Measurements from ENCODE around the gene PTCD1.

The PTCD1 gene, protein sequence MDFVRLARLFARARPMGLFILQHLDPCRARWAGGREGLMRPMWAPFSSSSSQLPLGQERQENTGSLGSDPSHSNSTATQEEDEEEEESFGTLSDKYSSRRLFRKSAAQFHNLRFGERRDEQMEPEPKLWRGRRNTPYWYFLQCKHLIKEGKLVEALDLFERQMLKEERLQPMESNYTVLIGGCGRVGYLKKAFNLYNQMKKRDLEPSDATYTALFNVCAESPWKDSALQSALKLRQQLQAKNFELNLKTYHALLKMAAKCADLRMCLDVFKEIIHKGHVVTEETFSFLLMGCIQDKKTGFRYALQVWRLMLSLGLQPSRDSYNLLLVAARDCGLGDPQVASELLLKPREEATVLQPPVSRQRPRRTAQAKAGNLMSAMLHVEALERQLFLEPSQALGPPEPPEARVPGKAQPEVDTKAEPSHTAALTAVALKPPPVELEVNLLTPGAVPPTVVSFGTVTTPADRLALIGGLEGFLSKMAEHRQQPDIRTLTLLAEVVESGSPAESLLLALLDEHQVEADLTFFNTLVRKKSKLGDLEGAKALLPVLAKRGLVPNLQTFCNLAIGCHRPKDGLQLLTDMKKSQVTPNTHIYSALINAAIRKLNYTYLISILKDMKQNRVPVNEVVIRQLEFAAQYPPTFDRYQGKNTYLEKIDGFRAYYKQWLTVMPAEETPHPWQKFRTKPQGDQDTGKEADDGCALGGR

DNA sequence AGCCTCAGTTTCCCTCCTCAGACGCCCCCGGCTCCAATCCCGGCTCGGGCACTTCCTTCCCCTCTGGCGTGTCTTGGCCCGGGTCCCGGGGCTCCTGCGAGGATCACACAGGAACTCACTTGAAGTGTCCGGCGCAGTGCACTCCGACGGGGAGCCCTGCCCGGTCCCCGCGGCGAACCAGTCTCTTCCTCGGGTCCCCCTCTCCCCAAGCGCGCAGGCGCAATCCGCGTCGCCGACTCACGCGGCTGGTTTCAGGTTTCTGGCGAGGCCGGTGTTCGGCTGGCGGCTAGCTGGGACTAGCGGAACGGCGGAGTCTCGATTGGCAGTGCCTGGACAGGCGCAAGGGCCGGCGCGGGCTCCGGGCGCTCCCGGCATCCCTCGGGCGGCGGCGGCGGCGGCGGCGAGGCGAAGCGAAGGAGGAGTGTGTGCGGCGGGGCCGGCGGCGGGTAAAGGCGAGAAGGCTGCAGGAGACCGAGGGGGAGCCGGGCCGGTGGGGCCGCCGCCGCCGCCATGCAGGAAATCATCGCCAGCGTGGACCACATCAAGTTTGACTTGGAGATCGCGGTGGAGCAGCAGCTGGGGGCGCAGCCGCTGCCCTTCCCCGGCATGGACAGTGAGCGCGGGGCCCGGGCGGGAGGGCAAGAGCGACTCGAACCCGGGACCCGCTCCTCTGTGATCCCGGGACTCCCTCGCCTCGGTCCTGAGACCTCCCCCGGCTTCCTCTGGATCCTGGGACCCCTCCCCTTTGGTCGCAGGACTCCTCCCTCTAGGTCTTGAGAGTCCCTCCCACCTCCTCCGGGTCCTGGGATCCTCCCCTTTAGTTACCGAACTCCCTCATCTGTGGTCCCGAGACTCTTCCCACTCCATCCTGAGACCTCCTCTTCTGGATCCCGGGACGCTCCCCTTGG lies at the start of gene PTCD1, which contains the start of gene CPSF4:
Gene PTCD1 (minus strand): TSS at position 226 of the 908 bp plus-strand sequence. CDS start 3,556 bp downstream, outside the sequence.
Gene CPSF4 (plus strand): TSS at position 371 of the 908 bp plus-strand sequence. CDS start 140 bp downstream, at position 511.
- peak; percentile 61 to 81 for DNase-seq (ENCODE audit: low read depth in 2 of 2, low spot score in 1 of 2)

DNA sequence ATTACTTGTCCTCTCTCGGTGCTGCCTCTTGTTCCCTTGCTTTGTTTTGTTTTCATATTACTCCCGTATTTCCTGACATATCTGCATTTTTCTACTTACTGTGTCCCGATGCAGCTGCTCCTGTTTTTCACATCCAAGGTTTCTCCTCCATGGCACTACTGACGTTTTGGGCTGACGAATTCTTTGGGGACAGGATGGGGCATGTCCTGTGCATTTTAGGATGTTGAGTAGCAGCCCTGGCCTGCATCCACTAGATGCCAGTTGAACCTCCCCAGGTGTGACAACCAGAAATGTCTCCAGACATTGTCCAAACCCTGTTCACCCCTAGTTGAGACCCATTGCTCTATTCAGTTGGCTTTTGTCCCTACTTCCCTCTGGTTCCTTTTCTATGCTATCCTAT lies 46.5 kb upstream of the PTCD1 start:
- no peak for DNase-seq (ENCODE audit: low read depth in 2 of 2, low spot score in 1 of 2)

DNA sequence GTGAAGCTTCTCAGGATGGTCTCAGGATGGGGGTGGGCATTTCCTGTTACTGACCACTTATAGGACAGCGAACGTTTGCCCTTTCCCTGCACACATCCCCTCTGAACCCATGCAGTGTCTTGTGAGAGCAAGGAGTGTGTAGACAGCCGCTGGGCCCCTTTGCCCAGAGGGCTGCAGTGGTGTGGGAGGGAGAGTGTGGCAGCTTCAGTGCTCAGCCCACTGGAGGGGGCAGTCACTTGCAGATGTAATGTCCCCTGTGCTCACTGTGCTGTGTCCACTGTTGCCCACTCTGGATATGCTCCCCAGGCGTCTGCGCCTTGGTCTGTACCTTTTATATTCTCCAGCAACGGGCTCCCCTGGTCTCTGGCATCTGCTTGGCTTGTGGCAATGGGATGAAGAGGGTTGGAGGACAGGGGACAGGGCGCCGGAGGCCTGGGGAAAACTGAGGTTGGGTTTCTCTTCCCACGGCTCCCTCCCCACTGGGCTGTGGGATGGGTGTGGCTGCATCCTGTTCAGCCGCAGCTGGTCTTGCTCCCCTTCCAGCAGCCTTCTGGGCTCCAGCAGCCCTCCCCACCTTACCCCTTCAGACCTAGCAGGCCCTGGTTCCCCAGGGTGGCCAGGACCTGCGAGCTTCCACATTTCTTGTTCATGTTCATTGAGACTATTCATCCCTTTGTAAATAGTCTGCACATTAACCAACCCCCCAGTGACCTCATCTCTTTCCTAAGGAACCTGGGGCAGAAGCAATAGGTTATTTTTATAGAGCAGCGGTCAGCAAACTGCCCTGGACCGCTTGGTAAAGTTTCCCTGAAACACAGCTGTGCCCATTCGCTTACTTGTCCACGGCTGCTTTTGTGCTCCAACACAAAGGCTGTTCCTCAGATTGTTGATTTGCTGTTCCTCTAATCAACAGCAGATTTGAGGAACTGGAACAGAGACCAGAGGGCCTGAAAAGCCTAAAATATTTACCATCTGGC lies 40.2 kb upstream of the PTCD1 start:
- DNase-seq (ENCODE audit: low read depth in 2 of 2, low spot score in 1 of 2) = no peak

DNA sequence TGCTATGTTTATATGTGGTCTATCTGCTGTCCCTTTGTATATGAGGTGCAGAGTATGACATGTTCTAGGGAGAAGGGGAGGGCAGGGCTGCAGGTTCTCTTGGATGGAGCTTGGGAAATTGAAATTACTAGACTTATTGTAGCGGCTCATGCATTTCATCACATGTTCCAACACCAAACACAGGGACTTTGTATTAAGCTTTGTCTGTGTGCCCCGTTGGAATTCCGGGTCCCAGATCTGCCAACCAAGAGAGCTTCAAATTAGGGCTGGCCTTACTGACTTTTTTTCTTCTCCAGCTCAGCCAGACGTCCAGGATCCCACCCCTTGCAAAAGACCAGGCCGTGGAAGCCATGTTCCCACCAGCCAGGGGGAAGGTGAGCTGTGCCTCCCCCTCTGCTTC lies 37.5 kb upstream of the PTCD1 start:
- DNase-seq (ENCODE audit: low read depth in 2 of 2, low spot score in 1 of 2) = no peak

DNA sequence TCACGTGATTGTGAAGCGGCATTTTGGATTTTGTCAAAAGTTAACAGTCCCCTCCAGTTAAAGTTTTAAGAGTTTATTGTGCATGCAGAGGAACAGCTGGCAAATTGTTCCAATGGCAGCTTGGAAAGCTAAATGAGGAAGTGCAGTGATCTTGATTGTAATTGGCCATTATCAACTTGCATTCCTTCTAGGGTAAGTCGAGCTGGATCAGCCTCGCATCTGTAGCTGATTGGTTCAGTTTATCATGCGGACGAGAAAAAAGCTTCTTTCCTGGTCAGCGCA lies 34.7 kb upstream of the PTCD1 start:
- DNase-seq (ENCODE audit: low read depth in 2 of 2, low spot score in 1 of 2) = no peak

DNA sequence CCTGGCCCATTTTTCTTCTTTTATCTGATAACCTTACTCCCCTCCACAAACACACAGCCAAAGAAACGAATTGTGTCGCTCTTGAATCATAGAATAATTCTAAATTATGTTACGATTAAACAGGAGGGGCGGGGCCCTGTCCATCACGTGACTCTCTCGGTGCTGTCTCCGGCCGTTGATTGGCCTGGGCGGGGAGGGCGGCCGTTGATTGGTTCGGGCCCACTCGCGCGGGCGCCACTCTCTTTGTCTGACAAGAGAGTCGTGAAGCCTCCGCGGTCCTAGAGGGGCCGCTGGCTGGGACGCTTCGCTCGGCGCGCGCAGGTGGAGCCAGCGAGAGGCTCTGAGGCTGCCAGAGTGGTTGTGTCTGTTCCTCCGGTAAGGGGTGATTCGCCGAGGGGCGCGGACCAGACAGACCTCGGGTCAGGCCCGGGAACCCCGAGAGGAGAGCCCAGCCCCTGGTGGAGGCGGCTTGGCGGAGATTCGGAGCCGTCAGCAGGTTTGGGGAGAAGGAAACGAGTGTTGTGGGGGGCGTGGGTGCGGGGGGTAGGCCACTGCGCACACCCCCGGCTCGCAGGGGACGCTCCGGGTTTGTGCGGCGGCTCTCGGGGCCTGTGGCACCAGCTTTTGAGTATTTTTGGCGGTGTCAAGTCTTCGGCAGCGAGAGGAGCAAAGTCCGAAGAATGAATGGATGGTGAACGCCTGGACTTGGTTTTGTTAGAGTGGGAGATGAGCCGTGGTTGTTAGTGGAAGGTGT lies 34.1 kb upstream of the PTCD1 start, which contains the start of gene ZNF789:
Gene ZNF789 (plus strand): TSS at position 330 of the 754 bp plus-strand sequence. CDS start 3,567 bp downstream, outside the sequence.
- peak; percentile 97 to 98 for DNase-seq (ENCODE audit: low read depth in 2 of 2, low spot score in 1 of 2)

DNA sequence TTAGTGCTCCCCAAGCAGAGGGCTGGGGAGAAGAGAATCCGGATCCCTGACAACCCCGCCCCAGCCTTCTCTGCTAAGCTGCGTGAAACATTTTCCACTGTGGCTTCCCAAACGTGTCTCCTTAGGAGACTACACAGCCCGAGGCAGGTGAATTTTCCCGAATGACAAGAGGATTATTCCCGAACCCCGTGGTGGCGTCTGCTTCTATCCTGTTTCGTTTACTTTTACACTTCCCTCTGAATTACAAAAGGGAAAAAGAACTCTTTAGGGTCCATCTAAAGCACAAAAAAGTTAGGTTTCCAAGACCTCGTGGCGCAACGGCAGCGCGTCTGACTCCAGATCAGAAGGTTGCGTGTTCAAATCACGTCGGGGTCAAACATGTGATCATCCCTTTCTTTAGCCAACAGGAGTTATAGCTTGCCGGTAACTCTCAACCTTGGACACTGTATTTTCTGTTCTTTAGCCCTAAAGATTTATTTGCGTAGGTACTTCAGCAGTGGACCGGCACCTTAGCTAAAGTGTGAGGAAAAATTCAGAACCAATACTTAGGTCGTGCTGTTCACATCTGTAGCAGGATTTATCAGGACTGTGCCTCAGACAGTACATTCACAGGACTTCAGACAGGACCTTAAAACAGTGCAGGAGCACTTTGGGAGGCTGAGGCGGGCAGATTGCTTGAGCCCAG lies 30.9 kb upstream of the PTCD1 start:
- no peak for DNase-seq (ENCODE audit: low read depth in 2 of 2, low spot score in 1 of 2)

DNA sequence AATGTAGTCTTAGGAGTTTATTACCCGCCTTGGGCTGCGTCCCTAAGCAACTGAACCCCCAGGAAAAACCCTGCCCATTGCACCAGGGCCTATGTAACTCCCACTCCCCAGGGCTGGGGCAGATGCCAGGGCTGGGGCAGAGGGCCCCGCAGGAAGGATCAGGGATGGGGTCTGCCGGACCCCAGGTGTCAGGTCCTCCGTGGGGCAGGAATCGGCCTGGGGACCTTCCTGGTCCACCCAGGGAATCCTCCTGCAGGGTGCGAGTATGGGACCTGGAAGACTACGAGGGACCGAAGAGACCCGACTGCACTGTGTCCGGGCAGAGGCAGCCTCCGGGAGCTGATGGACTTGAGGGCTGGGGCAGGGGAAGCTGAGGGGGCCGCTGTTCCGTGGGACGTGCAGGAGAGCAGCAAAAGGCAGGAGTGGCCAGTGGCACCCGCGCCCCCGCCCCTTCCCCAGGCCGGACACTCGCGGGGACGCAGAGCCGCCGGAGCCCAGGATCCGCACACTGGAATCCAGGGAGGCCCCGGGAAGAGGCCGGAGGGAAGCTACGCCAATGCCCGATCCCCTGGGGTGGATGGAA lies 29.8 kb upstream of the PTCD1 start:
- no peak for DNase-seq (ENCODE audit: low read depth in 2 of 2, low spot score in 1 of 2)

DNA sequence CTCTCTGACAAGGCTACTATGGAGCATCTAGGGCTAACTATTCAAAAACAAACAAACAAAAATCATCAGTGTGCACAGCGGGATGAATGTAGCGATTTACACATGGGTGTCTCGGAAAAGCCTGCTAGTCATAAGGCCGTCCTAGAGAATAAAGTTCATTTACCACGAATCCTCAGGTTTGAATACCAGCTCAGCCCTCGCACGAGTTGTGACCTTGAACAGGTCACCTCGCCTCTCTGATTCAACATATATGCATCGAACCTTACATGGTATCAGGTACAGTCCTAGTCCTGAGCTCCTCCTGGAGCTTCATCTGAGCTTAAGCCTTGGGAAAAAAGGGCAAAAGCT lies 26.8 kb upstream of the PTCD1 start:
- DNase-seq (ENCODE audit: low read depth in 2 of 2, low spot score in 1 of 2) = no peak

DNA sequence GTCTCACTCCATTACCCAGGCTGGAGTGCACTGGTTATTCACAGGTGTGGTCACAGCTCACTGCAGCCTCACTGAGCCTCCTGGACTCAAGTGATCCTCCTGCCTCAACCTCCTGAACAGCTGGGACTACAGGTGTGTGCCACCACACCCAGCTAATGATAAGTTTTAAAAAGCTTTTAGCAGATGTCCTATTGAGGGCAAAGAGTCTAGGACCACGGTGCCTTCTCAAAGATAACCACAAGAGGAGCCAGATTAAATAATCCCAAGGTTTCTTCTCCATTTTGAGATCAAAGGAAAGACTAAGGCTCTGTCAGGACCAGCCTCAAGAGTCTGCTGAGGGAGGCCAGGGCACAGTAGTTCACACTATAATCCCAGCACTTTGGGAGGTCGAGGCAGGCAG lies 22.6 kb upstream of the PTCD1 start:
- no peak for DNase-seq (ENCODE audit: low read depth in 2 of 2, low spot score in 1 of 2)

DNA sequence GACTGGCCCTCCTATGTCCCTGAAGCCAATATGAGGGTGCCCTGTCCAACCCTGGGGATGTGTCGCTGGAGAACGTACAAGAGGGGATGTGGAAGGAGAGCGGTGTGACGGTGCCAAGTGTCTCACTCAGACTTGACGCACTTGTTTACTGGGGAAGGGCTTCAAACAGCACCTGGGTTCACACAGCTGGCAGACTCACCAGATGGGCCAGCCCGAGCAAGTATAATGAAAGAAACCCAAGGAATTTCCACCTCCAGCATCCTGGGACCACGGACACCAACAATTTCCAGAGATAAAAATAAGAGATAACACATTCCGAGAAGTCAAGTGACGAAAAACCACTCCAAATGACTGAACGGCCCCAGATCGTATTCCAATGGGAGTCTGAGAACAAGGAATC lies 22.1 kb upstream of the PTCD1 start:
- DNase-seq (ENCODE audit: low read depth in 2 of 2, low spot score in 1 of 2) = no peak

DNA sequence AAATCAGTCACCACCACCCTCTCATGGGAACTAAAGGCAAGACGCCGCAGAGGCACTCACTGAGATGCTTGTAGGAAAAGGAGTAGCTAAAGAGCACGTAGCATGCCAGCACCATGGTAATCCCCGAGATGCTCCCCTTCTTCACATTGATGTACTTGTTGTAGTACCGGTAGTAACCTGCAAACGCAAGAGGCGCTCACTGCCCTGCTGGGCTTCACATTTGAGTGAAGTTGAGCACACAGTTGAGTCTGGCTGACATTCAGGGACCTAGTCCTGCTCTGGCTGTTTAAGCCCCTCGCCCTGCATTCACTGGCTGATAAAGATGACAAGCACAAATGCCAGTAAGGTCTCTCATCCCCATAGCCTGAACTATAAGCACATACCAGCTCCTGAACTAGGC lies 20.5 kb upstream of the PTCD1 start:
- DNase-seq (ENCODE audit: low read depth in 2 of 2, low spot score in 1 of 2) = no peak

DNA sequence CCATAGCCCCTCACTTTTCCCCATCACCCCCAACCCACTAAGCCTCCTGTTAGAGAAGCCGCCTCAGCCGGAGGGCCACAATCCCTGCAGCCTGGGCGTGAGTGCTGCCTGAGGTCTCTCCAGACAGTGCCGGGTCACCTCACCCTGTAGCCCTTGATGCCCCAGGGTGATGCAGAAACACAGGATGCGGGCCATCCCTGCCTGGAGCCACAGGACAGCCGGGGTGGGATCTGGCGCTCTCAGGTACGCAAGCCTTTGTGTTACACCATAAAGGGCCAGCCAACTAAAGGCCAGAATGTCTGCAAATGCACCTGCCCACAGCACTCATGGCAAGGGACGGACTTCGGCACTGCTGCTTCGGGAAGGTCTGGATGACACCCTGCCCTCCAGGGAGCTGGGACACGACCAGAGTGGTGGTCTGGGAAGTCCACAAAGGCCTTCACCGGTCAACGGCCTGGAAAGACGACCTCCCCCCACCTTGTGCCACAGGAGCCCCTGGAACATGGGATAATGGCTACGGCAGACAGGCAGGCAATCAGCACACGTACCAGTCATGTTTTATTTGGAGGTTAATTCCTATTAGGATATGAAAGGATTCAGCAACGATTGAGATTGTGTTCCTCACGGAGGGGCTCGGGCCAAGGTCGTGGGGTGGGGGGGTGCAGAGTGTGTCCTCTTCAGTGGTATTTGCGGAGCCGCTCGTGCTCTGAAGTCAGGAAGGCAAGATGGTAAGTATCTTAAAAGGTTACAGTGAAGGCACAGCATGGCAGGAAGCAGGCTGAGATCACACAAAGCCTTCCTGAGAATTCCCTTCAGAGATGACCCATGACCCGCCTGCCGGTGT lies 19.3 kb upstream of the PTCD1 start:
- no peak for DNase-seq (ENCODE audit: low read depth in 2 of 2, low spot score in 1 of 2)

DNA sequence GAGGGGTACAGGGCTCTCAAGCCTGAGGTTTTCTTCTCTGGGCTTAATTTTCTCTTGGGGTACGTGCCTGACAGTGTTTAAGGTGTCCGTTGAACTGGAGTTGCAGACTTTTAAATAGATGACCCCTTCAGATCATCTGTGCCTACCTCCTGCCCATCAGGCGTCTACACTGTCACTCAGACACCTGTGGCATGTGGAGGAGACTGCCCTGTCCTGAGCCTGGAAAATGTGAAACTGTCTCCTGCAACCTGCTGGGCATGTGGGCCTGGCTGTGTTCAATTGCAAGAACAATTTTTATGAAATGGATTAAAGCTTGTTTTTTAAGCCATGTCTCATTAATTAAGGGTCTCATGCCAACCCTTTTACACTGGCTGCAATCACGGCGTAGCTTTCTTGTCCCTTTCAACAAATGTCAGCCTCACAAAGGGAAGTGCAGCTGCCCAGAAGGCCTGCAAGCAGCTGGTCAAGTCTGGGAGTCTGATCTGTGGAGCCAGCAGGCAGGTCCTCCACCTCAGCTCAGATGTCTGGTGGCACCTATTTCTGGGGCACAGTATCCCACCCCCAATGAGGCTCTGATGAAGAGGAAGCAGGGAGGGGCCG lies 18.6 kb upstream of the PTCD1 start:
- DNase-seq (ENCODE audit: low read depth in 2 of 2, low spot score in 1 of 2) = no peak

DNA sequence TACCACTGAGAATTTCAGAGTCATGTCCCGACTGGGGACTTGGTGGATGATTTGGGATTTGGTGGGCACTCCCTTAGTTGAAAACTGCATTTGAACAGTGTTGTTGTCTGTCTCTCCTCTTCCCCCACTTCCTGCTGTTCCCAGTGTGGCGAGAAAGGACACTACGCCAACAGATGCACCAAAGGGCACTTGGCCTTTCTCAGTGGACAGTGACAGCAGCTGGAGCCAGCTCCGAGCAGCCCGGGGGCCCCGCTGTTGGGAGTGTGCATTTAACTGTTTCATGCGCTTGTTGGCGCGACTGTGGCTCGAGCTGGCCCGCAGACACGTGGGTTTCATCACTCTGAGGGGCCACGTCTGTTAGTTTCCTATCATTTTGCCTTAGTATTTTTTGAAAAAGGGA lies 17.7 kb upstream of the PTCD1 start:
- no peak for DNase-seq (ENCODE audit: low read depth in 2 of 2, low spot score in 1 of 2)

DNA sequence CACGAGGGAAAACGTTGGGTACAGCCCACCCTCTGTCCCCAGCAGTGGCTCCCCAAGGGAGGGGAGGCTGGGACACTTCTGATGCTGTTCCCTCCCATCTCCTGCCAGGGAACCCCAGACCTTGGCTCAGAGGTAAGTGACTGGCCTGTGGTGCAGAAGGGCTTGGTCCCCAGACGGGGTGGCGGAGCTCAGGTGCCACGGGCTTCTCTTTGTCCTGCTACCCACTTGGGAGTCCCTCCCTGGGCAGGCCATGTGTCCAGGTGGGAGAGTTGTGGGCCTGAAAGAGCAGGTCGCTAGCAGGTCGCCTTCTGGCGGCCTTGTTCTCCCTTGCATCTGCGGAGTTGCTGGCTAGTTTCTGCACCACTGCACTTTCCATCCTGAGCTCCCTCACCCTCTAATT lies 17.3 kb upstream of the PTCD1 start:
- no peak for DNase-seq (ENCODE audit: low read depth in 2 of 2, low spot score in 1 of 2)

DNA sequence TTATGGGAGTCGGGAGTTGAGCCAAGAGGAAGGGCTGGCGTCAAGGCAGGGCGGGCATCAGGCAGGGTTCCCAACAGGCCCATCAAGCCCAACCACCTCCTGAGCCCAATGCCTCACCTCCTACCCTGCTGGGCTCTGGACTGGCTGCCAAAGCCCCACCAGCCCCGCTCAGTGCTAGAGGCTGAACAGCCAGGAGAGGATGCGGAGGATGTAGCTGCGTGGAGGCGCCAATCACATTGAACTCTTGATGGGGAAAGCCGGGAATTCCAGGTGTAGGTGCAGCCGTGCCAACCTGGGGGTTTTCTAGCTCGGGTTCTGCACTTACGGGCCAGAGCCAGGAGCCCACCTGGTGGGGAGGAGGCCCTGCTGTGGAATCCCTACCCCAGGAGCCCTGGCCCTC lies 14.5 kb upstream of the PTCD1 start:
- no peak for DNase-seq (ENCODE audit: low read depth in 2 of 2, low spot score in 1 of 2)

All from stimulated activated CD8-positive, alpha-beta memory T cell treated with anti-CD3 and anti-CD28 coated beads, Interleukin-4, amount 100 ng/mL, for 1 hour (primary cell).